GM13977 (cell line): ENCODE measurements around the gene ALDH3A1.
A peak's percentile ranks its signal among the peaks of the same experiment; 100 is the strongest.

Source experiments
- DNase-seq: peaks from one replicate; pipeline ENCODE4 v3.0.0; 2012; ENCODE audit warnings: low spot score
- in situ Hi-C: fragments of 300-500 bp; cut with MboI; formaldehyde crosslinking; loops from one replicate; pipeline ENCODE4 v1.12.0; 2022; ENCODE audit warnings: low sequenced_read_pairs, low pct_unique_long_range_greater_than_20kb, mixed read lengths, inconsistent platforms; ENCODE audit not compliant: unreplicated experiment
- TF ChIP-seq, protein P1 (sequence below): IDR thresholded peaks from 2 replicates; pipeline ENCODE4 v1.5.1; 2012; ENCODE audit warnings: mild to moderate bottlenecking, control low read depth; ENCODE audit not compliant: insufficient read depth; ENCODE audit errors: extremely low read depth, missing control alignments

ALDH3A1 gene

DNA sequence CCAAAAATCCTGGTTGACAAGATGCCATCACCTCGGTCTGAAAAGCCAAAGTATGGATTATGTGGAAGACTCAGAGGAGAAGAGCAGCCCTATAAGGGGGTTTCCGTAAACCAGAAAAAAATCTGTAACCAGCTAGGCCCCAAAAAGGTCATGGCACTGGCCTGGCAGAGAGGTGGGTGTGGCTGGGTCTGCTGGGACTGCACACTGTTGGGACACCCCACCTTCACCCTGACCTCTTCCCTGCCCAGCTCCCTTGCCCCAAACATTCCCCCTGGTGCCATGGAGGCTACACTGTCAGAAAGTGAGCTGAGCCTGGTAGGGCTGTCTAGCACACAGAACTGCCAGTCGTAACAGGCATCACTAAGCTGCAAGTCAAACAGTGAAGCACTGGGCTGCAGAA, 38.3 kb downstream of the ALDH3A1 start:
- DNase-seq: no peak
- TF ChIP-seq, protein P1, sequence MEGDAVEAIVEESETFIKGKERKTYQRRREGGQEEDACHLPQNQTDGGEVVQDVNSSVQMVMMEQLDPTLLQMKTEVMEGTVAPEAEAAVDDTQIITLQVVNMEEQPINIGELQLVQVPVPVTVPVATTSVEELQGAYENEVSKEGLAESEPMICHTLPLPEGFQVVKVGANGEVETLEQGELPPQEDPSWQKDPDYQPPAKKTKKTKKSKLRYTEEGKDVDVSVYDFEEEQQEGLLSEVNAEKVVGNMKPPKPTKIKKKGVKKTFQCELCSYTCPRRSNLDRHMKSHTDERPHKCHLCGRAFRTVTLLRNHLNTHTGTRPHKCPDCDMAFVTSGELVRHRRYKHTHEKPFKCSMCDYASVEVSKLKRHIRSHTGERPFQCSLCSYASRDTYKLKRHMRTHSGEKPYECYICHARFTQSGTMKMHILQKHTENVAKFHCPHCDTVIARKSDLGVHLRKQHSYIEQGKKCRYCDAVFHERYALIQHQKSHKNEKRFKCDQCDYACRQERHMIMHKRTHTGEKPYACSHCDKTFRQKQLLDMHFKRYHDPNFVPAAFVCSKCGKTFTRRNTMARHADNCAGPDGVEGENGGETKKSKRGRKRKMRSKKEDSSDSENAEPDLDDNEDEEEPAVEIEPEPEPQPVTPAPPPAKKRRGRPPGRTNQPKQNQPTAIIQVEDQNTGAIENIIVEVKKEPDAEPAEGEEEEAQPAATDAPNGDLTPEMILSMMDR: no peak
- in situ Hi-C loops: loop anchor here (25.0 kb wide), 1 partner anchor 98 kb away; no protein-coding TSS in a partner anchor

DNA sequence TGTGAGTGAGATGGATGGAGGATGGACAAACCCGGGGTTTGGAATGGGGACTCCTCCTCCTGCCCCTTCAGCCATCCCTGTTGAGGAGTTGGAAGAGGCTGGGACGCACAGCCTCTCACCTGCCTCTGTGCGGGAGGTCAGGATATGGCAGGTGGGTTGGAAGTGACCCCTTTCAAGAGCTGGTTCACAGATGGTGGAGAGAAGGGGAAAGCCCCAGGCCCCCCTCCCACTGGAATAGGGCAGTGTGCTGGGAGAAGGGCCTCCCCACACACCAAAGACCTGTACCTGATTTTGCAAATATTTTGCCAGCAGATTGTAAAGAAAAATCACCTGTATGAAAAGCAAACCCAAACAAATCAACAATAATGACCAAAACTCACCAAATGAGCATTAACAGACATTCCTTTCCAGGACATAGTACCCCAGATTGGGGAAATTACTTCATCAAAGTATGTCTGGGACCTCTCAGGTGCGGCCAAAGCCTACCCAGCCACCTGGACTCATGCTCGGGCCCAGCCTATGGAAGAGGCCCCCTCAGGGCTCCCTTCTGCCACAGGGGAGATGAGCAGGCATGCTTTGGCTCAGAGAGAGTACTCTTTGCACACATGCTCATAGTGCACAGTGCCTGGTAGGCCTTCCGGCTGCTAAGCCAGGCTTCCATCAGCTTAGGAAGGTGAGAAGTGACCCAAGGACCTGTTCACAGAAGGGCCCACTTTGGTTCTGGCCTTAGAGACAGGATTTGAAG, 39.5 kb downstream of the ALDH3A1 start:
- in situ Hi-C loops: loop anchor here (25.0 kb wide), 1 partner anchor 96 kb away; no protein-coding TSS in a partner anchor
- TF ChIP-seq, protein P1: no peak
- DNase-seq: peak; percentile 17

DNA sequence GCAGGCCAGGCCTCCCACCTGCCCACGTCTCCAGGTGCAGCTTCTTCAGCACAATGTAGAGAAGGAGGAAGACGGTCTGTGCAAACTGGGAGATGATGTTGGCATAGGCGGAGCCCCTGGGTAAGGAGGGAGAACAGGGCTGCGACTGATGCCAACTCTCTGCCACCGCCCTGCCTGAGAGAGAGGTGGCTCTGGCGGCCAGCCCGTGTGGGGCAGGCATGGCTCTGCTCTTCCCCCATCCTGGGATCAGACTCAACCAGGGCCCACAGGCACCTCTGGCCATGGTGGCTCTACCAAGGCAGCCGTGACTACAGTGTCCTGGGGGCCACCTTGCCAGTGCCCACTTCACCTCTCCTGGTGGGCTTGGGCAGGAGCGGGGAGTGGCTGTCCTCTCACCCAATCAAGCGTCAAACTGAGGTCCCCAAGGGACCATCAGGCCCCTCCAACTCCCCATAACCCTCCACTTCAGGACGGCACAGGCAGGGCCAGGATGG, 40.3 kb downstream of the ALDH3A1 start:
- peak; percentile 16 for DNase-seq
- TF ChIP-seq, protein P1: no peak
- in situ Hi-C loops: loop anchor here (25.0 kb wide), 1 partner anchor 95 kb away; no protein-coding TSS in a partner anchor

DNA sequence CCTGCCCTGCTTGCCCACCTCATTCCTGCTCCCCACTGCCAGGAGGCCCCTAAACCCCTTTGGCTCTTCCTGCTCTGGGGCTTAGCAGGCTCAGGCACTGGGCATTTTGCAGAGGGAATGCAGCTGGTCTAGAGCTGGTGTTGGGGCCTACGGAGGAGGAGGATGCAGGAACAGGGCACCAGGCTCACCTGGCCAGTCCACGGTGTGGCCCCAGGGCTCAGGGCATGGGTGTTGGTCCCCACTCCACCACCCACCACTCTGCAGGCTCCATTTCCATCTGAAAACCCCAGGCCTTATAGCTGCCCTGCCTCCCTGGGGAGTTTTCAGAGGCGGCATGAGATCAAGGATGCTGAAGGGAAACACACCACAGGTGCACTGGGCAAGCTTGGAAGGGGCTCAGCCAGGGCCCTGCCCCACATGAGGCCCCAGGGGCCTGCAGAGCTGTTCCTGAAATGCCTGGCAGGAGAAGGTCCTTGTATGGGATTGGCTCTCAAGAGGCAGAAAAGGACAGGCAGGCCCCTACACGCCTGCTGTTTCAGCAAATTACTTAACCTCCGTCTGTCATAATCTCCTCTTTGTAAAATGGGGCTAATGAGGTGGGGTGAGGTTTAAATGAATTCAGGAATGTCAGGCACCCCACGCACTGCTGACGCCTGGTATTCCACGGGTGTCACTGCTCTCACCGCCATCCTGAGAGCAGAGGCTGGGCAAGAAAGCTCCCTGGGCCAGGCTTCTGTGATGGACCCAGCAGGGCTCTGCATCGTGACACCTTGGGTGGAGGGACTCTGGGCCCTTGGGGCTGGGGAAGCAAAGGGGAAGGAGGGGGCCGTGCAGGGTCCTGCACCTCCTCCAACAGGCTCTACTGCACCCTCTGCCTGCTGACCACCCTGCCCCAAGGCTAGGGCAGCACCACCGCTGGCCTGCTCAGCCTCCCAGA, 41.0 kb downstream of the ALDH3A1 start:
- in situ Hi-C loops: loop anchor here (25.0 kb wide), 1 partner anchor 95 kb away; no protein-coding TSS in a partner anchor
- peak; percentile 20 for DNase-seq

DNA sequence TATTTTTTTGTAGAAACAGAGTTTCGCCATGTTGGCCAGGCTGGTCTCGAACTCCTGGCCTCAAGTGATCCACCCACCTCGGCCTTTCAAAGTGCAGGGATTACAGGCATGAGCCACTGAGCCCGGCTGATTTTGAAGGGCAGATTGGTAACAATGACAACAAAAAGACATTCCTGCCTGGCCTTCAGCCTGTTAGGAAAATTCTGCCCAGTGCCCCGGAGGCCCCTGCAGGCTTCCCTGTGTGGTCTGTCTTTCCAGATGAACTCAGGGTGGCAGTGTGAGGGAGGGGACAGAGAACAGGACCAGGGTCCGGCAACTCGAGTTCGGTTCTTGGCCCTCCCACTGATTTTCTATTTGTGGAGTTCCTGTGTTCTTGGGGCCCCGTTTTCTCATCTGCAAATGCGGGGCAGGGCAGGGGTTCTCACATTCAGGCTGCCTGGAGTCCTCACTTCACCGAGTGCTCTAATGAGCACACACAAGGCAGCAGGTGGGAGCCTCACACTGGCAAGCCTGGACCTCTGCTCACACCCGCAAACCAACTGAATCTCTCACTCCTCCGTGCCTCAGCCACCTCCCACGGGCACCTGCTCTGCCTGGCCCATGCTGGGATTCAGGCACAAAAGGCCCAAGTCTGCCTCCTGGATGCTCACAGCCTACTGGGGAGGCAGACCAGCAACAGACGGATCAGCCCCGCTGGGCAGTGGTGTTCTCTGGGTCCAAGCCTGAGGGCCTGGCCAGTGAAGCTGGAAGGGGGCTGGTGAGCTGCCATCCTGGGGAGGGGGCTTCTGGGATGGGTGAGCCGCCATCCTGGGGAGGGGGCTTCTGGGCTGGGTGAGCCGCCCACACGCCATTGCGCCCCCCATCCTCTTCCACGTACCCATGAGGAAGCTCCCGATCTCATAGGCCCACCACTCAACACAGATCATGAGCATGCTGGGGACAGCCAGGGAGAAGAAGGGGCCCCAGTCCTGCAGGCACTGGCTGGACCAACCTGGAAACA, 42.0 kb downstream of the ALDH3A1 start:
- in situ Hi-C loops: loop anchor here (25.0 kb wide), 1 partner anchor 94 kb away; no protein-coding TSS in a partner anchor
- TF ChIP-seq, protein P1: no peak
- DNase-seq: peak; percentile 26

More for the DNA sequence above, 41.0 kb downstream of the ALDH3A1 start:
- TF ChIP-seq, protein P1: no peak
